Naive thymus-derived CD8-positive, alpha-beta T cell (primary cell): ENCODE data around the gene PRRG4. TPM values are rescaled to one million over a fixed set of nuclear protein-coding genes. Genes with fewer than 3 reads are reported as not detected.

Experiments used
- ATAC-seq, 2 donors: fragments of 150-1000 bp; cut with Tn5 transposase in 1 of 2; sonication (Bioruptor Pico), chemical (Tn5 transposase) in 1 of 2; 1 replicate in 1 of 2; 2 replicates in 1 of 2; pipeline ENCODE4 v1.10.0; 2021; ENCODE audit warnings: mild to moderate bottlenecking in 2 of 2, moderate library complexity in 2 of 2
- POLR2A ChIA-PET: fragments of 350-600 bp; sonication (Branson Sonifier 250); formaldehyde crosslinking; loops from one replicate; lab custom pipeline; 2021; ENCODE audit warnings: antibody characterized with exemption; lab: Charles Lee
- DNase-seq, 10 donors: peaks; one replicate each; pipeline versions ENCODE4 v3.0.0 to v3.0.0-alpha.2; 2020 to 2022
- H3K27ac Mint-ChIP-seq, 10 donors: one replicate each; pipeline ENCODE4 v1.8.0; 2020 to 2022; ENCODE audit warnings: mild to moderate bottlenecking in 10 of 10, mixed read lengths in 10 of 10, moderate library complexity in 4 of 10, inconsistent platforms in 1 of 10
- H3K27me3 Mint-ChIP-seq, 5 donors: one replicate each; pipeline ENCODE4 v1.8.0; 2021 to 2022; ENCODE audit warnings: mixed read lengths in 5 of 5
- H3K36me3 Mint-ChIP-seq, 3 donors: one replicate each; pipeline ENCODE4 v1.8.0; 2020 to 2022; ENCODE audit warnings: mixed read lengths in 3 of 3, mild to moderate bottlenecking in 2 of 3, inconsistent platforms in 1 of 3
- H3K4me1 Mint-ChIP-seq, 4 donors: one replicate each; pipeline ENCODE4 v1.8.0; 2021 to 2022; ENCODE audit warnings: mixed read lengths in 4 of 4
- H3K4me3 Mint-ChIP-seq, 10 donors: one replicate each; pipeline ENCODE4 v1.8.0; 2020 to 2022; ENCODE audit warnings: mild to moderate bottlenecking in 10 of 10, mixed read lengths in 10 of 10, moderate library complexity in 6 of 10, inconsistent platforms in 1 of 10
- H3K9me3 Mint-ChIP-seq, 9 donors: one replicate each; pipeline ENCODE4 v1.8.0; 2020 to 2022; ENCODE audit warnings: mixed read lengths in 9 of 9, mild to moderate bottlenecking in 3 of 9, inconsistent platforms in 1 of 9, moderate library complexity in 1 of 9
- polyA plus RNA-seq, 3 donors: library from polyadenylated mRNA; unstranded; fragments of 300-500 nt; fragmentation: Illumina TruSeq; gene quantifications; one replicate each; pipeline ENCODE4 v1.2.3, GENCODE V29; 2021
- total RNA-seq, 8 experiments: library from RNA in 2 of 8; stranded (reverse) in 2 of 8; gene quantifications; one replicate each; pipeline ENCODE4 v1.2.3 and lab custom pipeline; 2021 to 2026

The PRRG4 gene
- total and polyA plus RNA-seq, 5 experiments from 2014 or later = not detected

- Mint-ChIP-seq H3K4me3 (peak overlapping the region; percentile 57 to 93 (median 88)), H3K9me3 (no peaks in the 10 kb centered on the region), H3K36me3 (no peaks in the 10 kb centered on the region), H3K4me1 (peaks cover 9 to 35% (median 24%) of the 10 kb centered on the region in 4 donors), H3K27me3 (no peaks in the 10 kb centered on the region), H3K27ac (peak overlapping the region in 4 of 10 donors; percentile 31 to 89 (median 78))
- DNase-seq (no peak), ATAC-seq (no peak)
- POLR2A ChIA-PET = no interaction called here
These were observed 61.3 kb downstream of the PRRG4 start for GRCh38 chr11:32890843-32891656.

- H3K27me3 Mint-ChIP-seq = no peaks in the 10 kb centered on the region
- peak overlapping the region; percentile 68 to 94 (median 88) for H3K27ac Mint-ChIP-seq
- no peak for DNase-seq
- H3K9me3 Mint-ChIP-seq = no peaks in the 10 kb centered on the region
- H3K4me3 Mint-ChIP-seq = peak overlapping the region; percentile 77 to 93 (median 88)
- no peaks in the 10 kb centered on the region for H3K36me3 Mint-ChIP-seq
- POLR2A ChIA-PET = interaction anchor here (1.4 to 2.5 kb wide), 3 partner anchors 147 to 308 kb away, joined by 4 to 9 read pairs (median 7); partner anchors contain the start of genes CSTF3, EIF3M and TCP11L1
- ATAC-seq = no peak
- H3K4me1 Mint-ChIP-seq = peaks cover 10 to 35% (median 25%) of the 10 kb centered on the region in 4 donors
These were observed 62.1 kb downstream of the PRRG4 start for GRCh38 chr11:32891657-32892354.

GRCh38 chr11:32892355-32893092 lies 62.8 kb downstream of the PRRG4 start, which contains the start of gene QSER1:
TSS of gene QSER1 (plus strand) at chr11:32892811. CDS start at chr11:32893126, 315 bp downstream.
- Mint-ChIP-seq H3K4me1 (peaks cover 12 to 39% (median 28%) of the 10 kb centered on the region in 4 donors), H3K4me3 (peak within 1 kb of the TSS; percentile 89 to 97 (median 94)), H3K27ac (peak within 1 kb of the TSS; percentile 78 to 94 (median 90)), H3K27me3 (no peaks in the 10 kb centered on the region), H3K36me3 (no peaks in the 10 kb centered on the region), H3K9me3 (no peaks in the 10 kb centered on the region)
- DNase-seq = peak; percentile 45 to 81 (median 67)
- POLR2A ChIA-PET = interaction anchor here (1.2 to 2.5 kb wide), 4 partner anchors 63 to 309 kb away, joined by 3 to 9 read pairs (median 6); partner anchors contain the start of genes CSTF3, EIF3M and TCP11L1
- ATAC-seq = peak; percentile 74 to 80

- Mint-ChIP-seq H3K4me1 (peaks cover 17 to 44% (median 33%) of the 10 kb centered on the region in 4 donors), H3K27me3 (no peaks in the 10 kb centered on the region), H3K36me3 (peaks cover 0 to 5% (median 0%) of the 10 kb centered on the region in 3 donors), H3K4me3 (peak overlapping the region in 8 of 10 donors; percentile 86 to 97 (median 94)), H3K27ac (peak overlapping the region in 3 of 10 donors; percentile 40 to 84 (median 81)), H3K9me3 (no peaks in the 10 kb centered on the region)
- ATAC-seq (peak in 1 of 2 donors; percentile 52), DNase-seq (peak in 1 of 10 donors; percentile 69)
- POLR2A ChIA-PET = interaction anchor here (1.2 to 2.5 kb wide), 4 partner anchors 63 to 309 kb away, joined by 3 to 9 read pairs (median 6); partner anchors contain the start of genes CSTF3, EIF3M and TCP11L1
These were observed 63.3 kb downstream of the PRRG4 start for GRCh38 chr11:32893093-32893342.

GRCh38 chr11:32893343-32894148 lies 63.8 kb downstream of the PRRG4 start:
- Mint-ChIP-seq H3K27me3 (no peaks in the 10 kb centered on the region), H3K4me1 (peaks cover 17 to 47% (median 33%) of the 10 kb centered on the region in 4 donors), H3K4me3 (peak overlapping the region; percentile 86 to 97 (median 94)), H3K27ac (peak overlapping the region; percentile 46 to 94 (median 84)), H3K9me3 (no peaks in the 10 kb centered on the region), H3K36me3 (peaks cover 0 to 6% (median 0%) of the 10 kb centered on the region in 3 donors)
- peak in 9 of 10 donors; percentile 40 to 68 (median 57) for DNase-seq
- POLR2A ChIA-PET = interaction anchor here (1.2 to 2.5 kb wide), 4 partner anchors 62 to 310 kb away, joined by 3 to 9 read pairs (median 6); partner anchors contain the start of genes CSTF3, EIF3M and TCP11L1
- peak; percentile 21 to 64 for ATAC-seq

- peaks cover 17 to 54% (median 39%) of the 10 kb centered on the region in 4 donors for H3K4me1 Mint-ChIP-seq
- DNase-seq = peak in 4 of 10 donors; percentile 6 to 46 (median 17)
- no peaks in the 10 kb centered on the region for H3K9me3 Mint-ChIP-seq
- H3K4me3 Mint-ChIP-seq = peak overlapping the region; percentile 86 to 97 (median 94)
- H3K27ac Mint-ChIP-seq = peak overlapping the region; percentile 31 to 94 (median 82)
- H3K27me3 Mint-ChIP-seq = no peaks in the 10 kb centered on the region
- POLR2A ChIA-PET = interaction anchor here (2.5 kb wide), 1 partner anchor 144 kb away, joined by 7 read pairs; the partner anchor contains the start of gene TCP11L1
- peaks cover 0 to 8% (median 0%) of the 10 kb centered on the region in 3 donors for H3K36me3 Mint-ChIP-seq
- peak in 1 of 2 donors; percentile 8 for ATAC-seq
These were observed 64.6 kb downstream of the PRRG4 start for GRCh38 chr11:32894149-32894827.

- no peak for ATAC-seq
- H3K4me1 Mint-ChIP-seq = peaks cover 22 to 60% (median 45%) of the 10 kb centered on the region in 4 donors
- no peaks in the 10 kb centered on the region for H3K9me3 Mint-ChIP-seq
- no peaks in the 10 kb centered on the region for H3K27me3 Mint-ChIP-seq
- H3K36me3 Mint-ChIP-seq = peaks cover 0 to 12% (median 0%) of the 10 kb centered on the region in 3 donors
- H3K4me3 Mint-ChIP-seq = peak overlapping the region in 5 of 10 donors; percentile 7 to 95 (median 20)
- POLR2A ChIA-PET = no interaction called here
- DNase-seq = no peak
- peak overlapping the region in 1 of 10 donors; percentile 20 for H3K27ac Mint-ChIP-seq
These were observed 65.2 kb downstream of the PRRG4 start for GRCh38 chr11:32894921-32895320.

GRCh38 chr11:32895471-32895870 lies 65.7 kb downstream of the PRRG4 start:
- POLR2A ChIA-PET = no interaction called here

GRCh38 chr11:32897103-32897502 lies 67.4 kb downstream of the PRRG4 start:
- no peaks in the 10 kb centered on the region for H3K27me3 Mint-ChIP-seq
- no peaks in the 10 kb centered on the region for H3K9me3 Mint-ChIP-seq
- POLR2A ChIA-PET = interaction anchor here (0.6 kb wide), 1 partner anchor 869 kb away, joined by 3 read pairs; no protein-coding TSS in a partner anchor
- no peak for ATAC-seq
- DNase-seq = no peak
- H3K4me3 Mint-ChIP-seq = no peak overlapping the region
- H3K27ac Mint-ChIP-seq = no peak overlapping the region
- peaks cover 0 to 13% (median 0%) of the 10 kb centered on the region in 3 donors for H3K36me3 Mint-ChIP-seq
- H3K4me1 Mint-ChIP-seq = peaks cover 29 to 65% (median 53%) of the 10 kb centered on the region in 4 donors

More at GRCh38 chr11:32895471-32895870, 65.7 kb downstream of the PRRG4 start:
- Mint-ChIP-seq H3K27me3 (no peaks in the 10 kb centered on the region), H3K36me3 (peaks cover 0 to 13% (median 0%) of the 10 kb centered on the region in 3 donors), H3K4me3 (peak overlapping the region in 6 of 10 donors; percentile 7 to 34 (median 16)), H3K9me3 (no peaks in the 10 kb centered on the region), H3K4me1 (peaks cover 22 to 63% (median 47%) of the 10 kb centered on the region in 4 donors), H3K27ac (peak overlapping the region in 1 of 10 donors; percentile 11)
- no peak for DNase-seq
- ATAC-seq = no peak

GRCh38 chr11:32899438-32899837 lies 69.7 kb downstream of the PRRG4 start:
- Mint-ChIP-seq H3K4me1 (peaks cover 27 to 63% (median 60%) of the 10 kb centered on the region in 4 donors), H3K4me3 (no peak overlapping the region), H3K27me3 (no peaks in the 10 kb centered on the region), H3K36me3 (peaks cover 0 to 13% (median 0%) of the 10 kb centered on the region in 3 donors), H3K9me3 (no peaks in the 10 kb centered on the region), H3K27ac (peak overlapping the region in 1 of 10 donors; percentile 33)
- DNase-seq (no peak), ATAC-seq (no peak)
- POLR2A ChIA-PET = no interaction called here
